Upper lobe of right lung (tissue), 1 donor: ENCODE results near the gene MYORG. TPM values are rescaled to one million over a fixed set of nuclear protein-coding genes. Genes with fewer than 3 reads are reported as not detected.

ENCODE experiments used
- ATAC-seq: fragments of 200-7000 bp; cut with Tn5 transposase; one replicate; pipeline ENCODE4 v1.9.1; 2020; ENCODE audit warnings: mild to moderate bottlenecking, moderate library complexity
- DNase-seq: peaks from one replicate; pipeline ENCODE4 v3.0.0-alpha.2; 2020
- H3K27ac ChIP-seq: fragments of 200-600 bp; one replicate; pipeline ENCODE4 v1.8.0; 2022
- H3K27me3 ChIP-seq: fragments of 200-600 bp; one replicate; pipeline ENCODE4 v1.8.0; 2022; ENCODE audit warnings: mild to moderate bottlenecking
- H3K36me3 ChIP-seq: fragments of 200-600 bp; one replicate; pipeline ENCODE4 v1.8.0; 2022
- H3K4me1 ChIP-seq: fragments of 200-600 bp; one replicate; pipeline ENCODE4 v1.8.0; 2022
- H3K4me3 ChIP-seq: fragments of 200-600 bp; one replicate; pipeline ENCODE4 v1.8.0; 2022; ENCODE audit warnings: mild to moderate bottlenecking
- H3K9me3 ChIP-seq: fragments of 200-600 bp; one replicate; pipeline ENCODE4 v1.8.0; 2022
- CTCF ChIP-seq: fragments of 200-600 bp; IDR thresholded peaks from one replicate; pipeline ENCODE4 v1.8.0; 2022; ENCODE audit warnings: antibody characterized with exemption
- intact Hi-C: fragments of 100-400 bp; cut with DNase I; formaldehyde crosslinking; loops from one replicate; pipeline ENCODE4 v1.11.0; 2022
- total RNA-seq: library from RNA; stranded (reverse); fragmentation: NEBNext Ultra II Directional; extraction: Animal tissue kit (Norgen Biotek cat#: 25700); gene quantifications from one replicate; pipeline ENCODE4 v1.2.1, GENCODE V29; 2021
- donor health status: DM: no; HTN: yes; CAD: no; lungs with severe emphysema.

Gene MYORG
- total RNA-seq, 1 donor from 2014 or later, result 6.9 TPM

- Histone ChIP-seq H3K9me3 (no peaks in the 10 kb centered on the region), H3K4me3 (peak overlapping the region; percentile 66), H3K36me3 (no peaks in the 10 kb centered on the region), H3K27me3 (no peaks in the 10 kb centered on the region), H3K4me1 (peaks cover 22% of the 10 kb centered on the region), H3K27ac (no peak overlapping the region)
- DNase-seq (no peak), ATAC-seq (no peak)
- intact Hi-C loops, result no loop called here
- TF ChIP-seq CTCF, result no peak
These were observed 3.4 kb upstream of the MYORG start for GRCh38 chr9:34380034-34380510.

- Histone ChIP-seq H3K27ac (no peak overlapping the region), H3K36me3 (no peaks in the 10 kb centered on the region), H3K4me1 (peaks cover 22% of the 10 kb centered on the region), H3K27me3 (no peaks in the 10 kb centered on the region), H3K9me3 (no peaks in the 10 kb centered on the region), H3K4me3 (peak overlapping the region; percentile 66)
- peak; percentile 93 for DNase-seq
- ATAC-seq, result peak; percentile 75
- TF ChIP-seq CTCF, result peak; percentile 99
- intact Hi-C loops, result no loop called here
These were observed 2.8 kb upstream of the MYORG start for GRCh38 chr9:34379334-34380033.

DNA sequence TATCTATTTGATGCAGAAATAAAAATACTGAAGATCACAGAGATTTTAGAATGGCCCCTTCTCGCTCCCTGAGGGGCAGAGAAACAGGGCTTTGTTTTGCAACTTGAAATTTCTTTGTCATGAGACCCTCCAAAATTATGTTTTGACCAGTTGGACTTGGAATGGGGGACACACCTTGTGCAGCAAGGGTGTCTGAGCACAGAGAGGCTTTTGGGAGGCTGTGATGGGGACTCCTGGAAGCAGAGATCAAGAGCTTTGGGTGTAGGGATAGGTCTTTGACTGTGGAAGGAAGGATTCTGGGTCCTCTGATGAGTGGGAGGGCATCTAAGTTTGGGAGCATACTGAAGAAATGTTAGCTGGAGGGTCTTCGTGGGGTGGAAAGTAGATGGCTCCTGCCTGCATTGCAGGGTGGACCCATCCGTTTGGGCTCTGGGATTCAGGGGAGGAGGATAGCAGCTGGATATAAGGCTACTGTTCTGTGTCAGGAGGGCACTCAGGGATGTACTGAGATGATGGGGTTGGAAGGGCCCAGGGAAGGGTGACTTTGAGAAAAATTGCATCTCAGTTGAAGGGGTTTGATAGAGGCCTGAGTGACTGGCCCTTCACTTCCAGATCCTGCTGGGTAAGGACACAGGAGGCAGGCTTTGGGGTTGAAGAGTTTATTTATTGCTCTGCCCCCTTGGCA is 1.8 kb upstream of the MYORG start:
- no peak for TF ChIP-seq CTCF
- Histone ChIP-seq H3K36me3 (no peaks in the 10 kb centered on the region), H3K9me3 (no peaks in the 10 kb centered on the region), H3K4me1 (peaks cover 22% of the 10 kb centered on the region), H3K4me3 (no peak overlapping the region), H3K27me3 (no peaks in the 10 kb centered on the region), H3K27ac (no peak overlapping the region)
- no peak for ATAC-seq
- intact Hi-C loops, result no loop called here
- no peak for DNase-seq

DNA sequence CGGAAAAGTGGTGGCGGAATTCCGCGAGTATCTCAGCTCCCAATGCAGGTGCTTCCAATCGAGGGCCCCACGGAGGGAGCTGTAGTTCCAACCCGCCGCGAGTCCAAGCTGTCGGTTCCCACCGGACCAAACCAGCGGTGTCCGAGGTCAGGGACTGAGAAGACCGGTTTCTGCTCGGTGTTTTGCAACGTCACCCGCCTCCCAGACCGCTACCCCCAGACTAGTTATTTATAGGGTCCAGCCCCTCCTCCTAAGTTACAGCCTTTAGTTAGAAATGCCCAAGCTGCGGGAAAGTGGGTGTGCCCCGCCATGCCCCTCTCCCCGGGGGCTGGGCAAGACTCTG is 677 bp upstream of the MYORG start:
- Histone ChIP-seq H3K27me3 (no peaks in the 10 kb centered on the region), H3K4me1 (peaks cover 22% of the 10 kb centered on the region), H3K4me3 (peak overlapping the region; percentile 79), H3K36me3 (no peaks in the 10 kb centered on the region), H3K9me3 (no peaks in the 10 kb centered on the region), H3K27ac (peak overlapping the region; percentile 68)
- intact Hi-C loops, result no loop called here
- DNase-seq, result peak; percentile 77
- ATAC-seq, result no peak
- TF ChIP-seq CTCF, result no peak

- intact Hi-C loops, result no loop called here
- H3K36me3 ChIP-seq, result no peaks in the 10 kb centered on the region
- H3K27ac ChIP-seq, result peak overlapping the region; percentile 68
- no peaks in the 10 kb centered on the region for H3K9me3 ChIP-seq
- peak overlapping the region; percentile 79 for H3K4me3 ChIP-seq
- no peak for TF ChIP-seq CTCF
- H3K4me1 ChIP-seq, result peaks cover 20% of the 10 kb centered on the region
- H3K27me3 ChIP-seq, result peaks cover 11% of the 10 kb centered on the region
- DNase-seq (peak; percentile 81), ATAC-seq (peak; percentile 38)
These were observed 650 bp downstream of the MYORG start for GRCh38 chr9:34375901-34376595.
